Measurements from ENCODE around the gene SPON1. TPM values are rescaled to one million over a fixed set of nuclear protein-coding genes. Genes with fewer than 3 reads are reported as not detected.

SPON1 gene
- total RNA-seq, 1 experiment from 2014 or later: 0.10 TPM

- Histone ChIP-seq H3K9me3 (ENCODE audit: control insufficient read depth, insufficient read depth, low read depth, low read length) (no peaks in the 10 kb centered on the region), H3K4me1 (ENCODE audit: control insufficient read depth, insufficient read depth, low read length) (no peaks in the 10 kb centered on the region), H3K27ac (ENCODE audit: low read length) (no peak overlapping the region), H3K4me3 (ENCODE audit: low read depth in 2 of 2, low read length in 2 of 2) (no peak overlapping the region), H3K27me3 (ENCODE audit: control insufficient read depth, insufficient read depth, low read length) (peaks cover 4% of the 10 kb centered on the region; the same call in 1 of the 2 replicates), H3K36me3 (ENCODE audit: control insufficient read depth, insufficient read depth, low read length) (no peaks in the 10 kb centered on the region)
- TF ChIP-seq POLR2AphosphoS5 (IDR thresholded peaks at IDR 0.05; ENCODE audit: low read depth, low read length) (no peak), CTCF (IDR thresholded peaks at IDR 0.05) (no peak), SIN3A (IDR thresholded peaks at IDR 0.05; ENCODE audit: borderline replicate concordance, insufficient read depth, low read depth, low read length) (no peak), TCF7L2 (IDR thresholded peaks at IDR 0.05; ENCODE audit: low read depth, low read length) (no peak), REST (IDR thresholded peaks at IDR 0.05; ENCODE audit: insufficient read depth in 1 of 2, low read depth in 2 of 2, low read length in 1 of 2) (no peak)
- intact Hi-C loops (cut with micrococcal nuclease; ENCODE audit: unreplicated experiment) (no loop called here), in situ Hi-C loops (cut with HindIII; ENCODE audit: low pct_unique_long_range_greater_than_20kb, low sequenced_read_pairs) (no loop called here)
- no peak for DNase-seq (ENCODE audit: low read depth, low spot score)
- no TSS peak for BruUV-seq (replicated peaks)
- POLR2A ChIA-PET: no interaction called here
- CTCF ChIA-PET: no interaction called here
- no peak for ATAC-seq
Measured at GRCh38 chr11:14061721-14062120, 99.2 kb downstream of the SPON1 start.

- no peak overlapping the region for H3K4me3 ChIP-seq (ENCODE audit: low read depth in 2 of 2, low read length in 2 of 2)
- no peak overlapping the region for H3K27ac ChIP-seq (ENCODE audit: low read length)
- TF ChIP-seq REST (IDR thresholded peaks at IDR 0.05; ENCODE audit: insufficient read depth in 1 of 2, low read depth in 2 of 2, low read length in 1 of 2): no peak
- no peak for TF ChIP-seq SIN3A (IDR thresholded peaks at IDR 0.05; ENCODE audit: borderline replicate concordance, insufficient read depth, low read depth, low read length)
- TF ChIP-seq CTCF (IDR thresholded peaks at IDR 0.05): no peak
- TF ChIP-seq TCF7L2 (IDR thresholded peaks at IDR 0.05; ENCODE audit: low read depth, low read length): no peak
- TF ChIP-seq POLR2AphosphoS5 (IDR thresholded peaks at IDR 0.05; ENCODE audit: low read depth, low read length): no peak
- in situ Hi-C loops (cut with HindIII; ENCODE audit: low pct_unique_long_range_greater_than_20kb, low sequenced_read_pairs): no loop called here
- no TSS peak for BruUV-seq (replicated peaks)
- no peaks in the 10 kb centered on the region for H3K36me3 ChIP-seq (ENCODE audit: control insufficient read depth, insufficient read depth, low read length)
- H3K4me1 ChIP-seq (ENCODE audit: control insufficient read depth, insufficient read depth, low read length): no peaks in the 10 kb centered on the region
- H3K27me3 ChIP-seq (ENCODE audit: control insufficient read depth, insufficient read depth, low read length): peaks cover 5% of the 10 kb centered on the region
- ATAC-seq: no peak
- no peaks in the 10 kb centered on the region for H3K9me3 ChIP-seq (ENCODE audit: control insufficient read depth, insufficient read depth, low read depth, low read length)
- intact Hi-C loops (cut with micrococcal nuclease; ENCODE audit: unreplicated experiment): no loop called here
- ChIA-PET POLR2A (no interaction called here), CTCF (no interaction called here)
- DNase-seq (ENCODE audit: low read depth, low spot score): no peak
Measured at GRCh38 chr11:14065141-14065540, 102.6 kb downstream of the SPON1 start.
